ENCODE results near the gene C1orf174.
A peak's percentile ranks its signal among the peaks of the same experiment; 100 is the strongest.

The C1orf174 gene

DNA sequence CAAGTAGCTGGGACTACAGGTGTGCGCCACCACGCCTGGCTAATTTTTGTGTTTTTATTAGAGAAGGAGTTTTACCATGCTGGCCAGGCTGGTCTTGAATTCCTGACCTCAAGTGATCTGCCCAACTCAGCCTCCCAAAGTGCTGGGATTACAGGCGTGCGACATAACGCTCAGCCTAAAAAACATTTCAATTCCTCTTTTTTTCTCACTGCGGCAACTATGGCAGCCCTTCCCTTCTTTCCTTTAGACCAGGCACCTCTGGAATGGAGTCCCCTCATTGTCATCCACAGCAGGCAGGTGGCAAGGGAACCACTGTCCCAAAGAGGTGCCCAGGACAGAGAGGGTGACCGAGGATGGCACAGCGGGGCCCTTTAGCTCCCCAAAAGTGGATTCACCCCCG is 57.2 kb downstream of the C1orf174 start:
- Histone ChIP-seq H3K27me3 (ENCODE audit: insufficient read depth, poor library complexity, severe bottlenecking) (no peaks in the 10 kb centered on the region), H3K4me3 (replicated peaks; ENCODE audit: insufficient read depth, low read length) (peak overlapping the region; percentile 5; the same call in 1 of the 2 replicates), H3K27ac (replicated peaks) (peak overlapping the region; percentile 73)
- TF ChIP-seq GABPA (IDR thresholded peaks at IDR 0.05; ENCODE audit: low read depth) (no peak), POLR2AphosphoS5 (IDR thresholded peaks at IDR 0.05; ENCODE audit: low read depth) (no peak), SPI1 (IDR thresholded peaks at IDR 0.05; ENCODE audit: borderline replicate concordance, low read depth) (peak; percentile 80)
- TF ChIP-seq, protein P1, sequence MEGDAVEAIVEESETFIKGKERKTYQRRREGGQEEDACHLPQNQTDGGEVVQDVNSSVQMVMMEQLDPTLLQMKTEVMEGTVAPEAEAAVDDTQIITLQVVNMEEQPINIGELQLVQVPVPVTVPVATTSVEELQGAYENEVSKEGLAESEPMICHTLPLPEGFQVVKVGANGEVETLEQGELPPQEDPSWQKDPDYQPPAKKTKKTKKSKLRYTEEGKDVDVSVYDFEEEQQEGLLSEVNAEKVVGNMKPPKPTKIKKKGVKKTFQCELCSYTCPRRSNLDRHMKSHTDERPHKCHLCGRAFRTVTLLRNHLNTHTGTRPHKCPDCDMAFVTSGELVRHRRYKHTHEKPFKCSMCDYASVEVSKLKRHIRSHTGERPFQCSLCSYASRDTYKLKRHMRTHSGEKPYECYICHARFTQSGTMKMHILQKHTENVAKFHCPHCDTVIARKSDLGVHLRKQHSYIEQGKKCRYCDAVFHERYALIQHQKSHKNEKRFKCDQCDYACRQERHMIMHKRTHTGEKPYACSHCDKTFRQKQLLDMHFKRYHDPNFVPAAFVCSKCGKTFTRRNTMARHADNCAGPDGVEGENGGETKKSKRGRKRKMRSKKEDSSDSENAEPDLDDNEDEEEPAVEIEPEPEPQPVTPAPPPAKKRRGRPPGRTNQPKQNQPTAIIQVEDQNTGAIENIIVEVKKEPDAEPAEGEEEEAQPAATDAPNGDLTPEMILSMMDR (IDR thresholded peaks at IDR 0.05; ENCODE audit: insufficient read depth, low read length) = no peak
- TF ChIP-seq, protein P2, sequence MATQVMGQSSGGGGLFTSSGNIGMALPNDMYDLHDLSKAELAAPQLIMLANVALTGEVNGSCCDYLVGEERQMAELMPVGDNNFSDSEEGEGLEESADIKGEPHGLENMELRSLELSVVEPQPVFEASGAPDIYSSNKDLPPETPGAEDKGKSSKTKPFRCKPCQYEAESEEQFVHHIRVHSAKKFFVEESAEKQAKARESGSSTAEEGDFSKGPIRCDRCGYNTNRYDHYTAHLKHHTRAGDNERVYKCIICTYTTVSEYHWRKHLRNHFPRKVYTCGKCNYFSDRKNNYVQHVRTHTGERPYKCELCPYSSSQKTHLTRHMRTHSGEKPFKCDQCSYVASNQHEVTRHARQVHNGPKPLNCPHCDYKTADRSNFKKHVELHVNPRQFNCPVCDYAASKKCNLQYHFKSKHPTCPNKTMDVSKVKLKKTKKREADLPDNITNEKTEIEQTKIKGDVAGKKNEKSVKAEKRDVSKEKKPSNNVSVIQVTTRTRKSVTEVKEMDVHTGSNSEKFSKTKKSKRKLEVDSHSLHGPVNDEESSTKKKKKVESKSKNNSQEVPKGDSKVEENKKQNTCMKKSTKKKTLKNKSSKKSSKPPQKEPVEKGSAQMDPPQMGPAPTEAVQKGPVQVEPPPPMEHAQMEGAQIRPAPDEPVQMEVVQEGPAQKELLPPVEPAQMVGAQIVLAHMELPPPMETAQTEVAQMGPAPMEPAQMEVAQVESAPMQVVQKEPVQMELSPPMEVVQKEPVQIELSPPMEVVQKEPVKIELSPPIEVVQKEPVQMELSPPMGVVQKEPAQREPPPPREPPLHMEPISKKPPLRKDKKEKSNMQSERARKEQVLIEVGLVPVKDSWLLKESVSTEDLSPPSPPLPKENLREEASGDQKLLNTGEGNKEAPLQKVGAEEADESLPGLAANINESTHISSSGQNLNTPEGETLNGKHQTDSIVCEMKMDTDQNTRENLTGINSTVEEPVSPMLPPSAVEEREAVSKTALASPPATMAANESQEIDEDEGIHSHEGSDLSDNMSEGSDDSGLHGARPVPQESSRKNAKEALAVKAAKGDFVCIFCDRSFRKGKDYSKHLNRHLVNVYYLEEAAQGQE (IDR thresholded peaks at IDR 0.05; ENCODE audit: insufficient replicate concordance, low read depth) = no peak
- DNase-seq (ENCODE audit: low read depth in 1 of 2, low spot score in 1 of 2) = peak in 1 of 2 experiments; percentile 31

DNA sequence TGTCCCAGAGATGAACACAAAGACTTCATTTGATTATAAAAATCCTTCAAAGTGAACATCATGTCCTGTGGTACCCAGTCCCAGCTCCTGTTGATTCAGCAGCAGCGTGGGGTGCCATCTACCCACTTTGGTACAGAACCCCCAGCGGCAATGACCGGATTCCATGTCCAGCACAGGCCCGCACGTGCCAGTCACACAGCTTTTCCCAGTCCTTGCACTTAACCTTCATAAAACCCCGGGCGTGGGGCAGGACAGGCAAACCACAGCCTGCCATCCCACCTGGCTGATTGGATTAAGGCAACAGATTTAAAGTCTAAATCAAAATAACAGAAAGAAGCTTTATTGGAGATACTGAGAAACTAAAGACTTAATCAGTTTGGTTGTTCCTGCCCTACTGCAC is 58.6 kb downstream of the C1orf174 start:
- DNase-seq (ENCODE audit: low read depth in 1 of 2, low spot score in 1 of 2) = no peak
- Histone ChIP-seq H3K27ac (replicated peaks) (no peak overlapping the region), H3K4me3 (replicated peaks; ENCODE audit: insufficient read depth, low read length) (no peak overlapping the region), H3K27me3 (ENCODE audit: insufficient read depth, poor library complexity, severe bottlenecking) (no peaks in the 10 kb centered on the region)
- TF ChIP-seq POLR2AphosphoS5 (IDR thresholded peaks at IDR 0.05; ENCODE audit: low read depth) = no peak
- no peak for TF ChIP-seq SPI1 (IDR thresholded peaks at IDR 0.05; ENCODE audit: borderline replicate concordance, low read depth)
- TF ChIP-seq, protein P1 (IDR thresholded peaks at IDR 0.05; ENCODE audit: insufficient read depth, low read length) = no peak
- TF ChIP-seq, protein P2 (IDR thresholded peaks at IDR 0.05; ENCODE audit: insufficient replicate concordance, low read depth) = no peak
- TF ChIP-seq GABPA (IDR thresholded peaks at IDR 0.05; ENCODE audit: low read depth) = no peak
